ENCODE measurements around the gene SPOCK2. TPM values are rescaled to one million over a fixed set of nuclear protein-coding genes. Genes with fewer than 3 reads are reported as not detected.

The SPOCK2 gene
- total RNA-seq, 1 donor from 2014 or later = 3.2 TPM

DNA sequence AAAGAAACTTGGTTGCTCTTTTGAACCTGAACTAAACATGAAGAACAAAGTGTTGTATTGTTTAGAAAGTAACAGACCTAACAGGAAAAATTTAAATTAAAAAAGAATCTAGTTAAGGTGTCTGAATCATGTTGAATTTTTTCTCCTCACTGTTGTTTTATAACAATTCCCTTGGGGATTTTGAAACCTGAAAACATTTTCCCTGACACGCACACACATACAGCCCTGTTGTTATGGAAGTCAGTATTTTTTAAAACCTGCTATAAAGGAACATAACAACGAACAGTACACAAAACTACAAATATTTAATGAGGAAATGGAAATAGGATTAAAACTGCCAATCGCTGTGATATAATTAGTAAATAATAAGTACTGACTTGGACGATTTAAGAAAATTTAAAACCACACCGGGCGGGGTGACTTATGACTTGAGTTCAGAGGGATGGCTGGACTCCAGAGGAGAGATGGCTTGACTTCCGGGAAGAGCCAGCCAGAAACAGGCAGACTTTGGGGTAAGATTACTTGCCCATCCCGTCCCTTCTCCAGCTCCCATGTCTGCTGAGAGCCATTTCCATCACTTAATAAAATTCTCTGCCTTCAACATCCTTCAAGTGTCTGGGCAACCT, 16.2 kb upstream of the SPOCK2 start:
- H3K4me2 ChIP-seq = no peak overlapping the region
- Mint-ChIP-seq H3K4me3 (no peak overlapping the region), H3K36me3 (peaks cover 24% of the 10 kb centered on the region), H3K9me3 (no peaks in the 10 kb centered on the region), H3K27me3 (ENCODE audit: insufficient read depth, low read depth) (no peaks in the 10 kb centered on the region), H3K4me1 (peaks cover 21% of the 10 kb centered on the region), H3K27ac (peak overlapping the region; percentile 39)
- no peaks in the 10 kb centered on the region for H3K27me3 ChIP-seq
- no peaks in the 10 kb centered on the region for H3K79me2 ChIP-seq (ENCODE audit: low read depth)
- no peak overlapping the region for H3K27ac ChIP-seq
- H3K4me3 ChIP-seq = no peak overlapping the region
- H3K36me3 ChIP-seq = no peaks in the 10 kb centered on the region
- H3K9me3 ChIP-seq (ENCODE audit: low read depth) = no peaks in the 10 kb centered on the region
- DNase-seq (ENCODE audit: low spot score) = no peak
- H3K4me1 ChIP-seq = no peaks in the 10 kb centered on the region
- TF ChIP-seq, protein P1, sequence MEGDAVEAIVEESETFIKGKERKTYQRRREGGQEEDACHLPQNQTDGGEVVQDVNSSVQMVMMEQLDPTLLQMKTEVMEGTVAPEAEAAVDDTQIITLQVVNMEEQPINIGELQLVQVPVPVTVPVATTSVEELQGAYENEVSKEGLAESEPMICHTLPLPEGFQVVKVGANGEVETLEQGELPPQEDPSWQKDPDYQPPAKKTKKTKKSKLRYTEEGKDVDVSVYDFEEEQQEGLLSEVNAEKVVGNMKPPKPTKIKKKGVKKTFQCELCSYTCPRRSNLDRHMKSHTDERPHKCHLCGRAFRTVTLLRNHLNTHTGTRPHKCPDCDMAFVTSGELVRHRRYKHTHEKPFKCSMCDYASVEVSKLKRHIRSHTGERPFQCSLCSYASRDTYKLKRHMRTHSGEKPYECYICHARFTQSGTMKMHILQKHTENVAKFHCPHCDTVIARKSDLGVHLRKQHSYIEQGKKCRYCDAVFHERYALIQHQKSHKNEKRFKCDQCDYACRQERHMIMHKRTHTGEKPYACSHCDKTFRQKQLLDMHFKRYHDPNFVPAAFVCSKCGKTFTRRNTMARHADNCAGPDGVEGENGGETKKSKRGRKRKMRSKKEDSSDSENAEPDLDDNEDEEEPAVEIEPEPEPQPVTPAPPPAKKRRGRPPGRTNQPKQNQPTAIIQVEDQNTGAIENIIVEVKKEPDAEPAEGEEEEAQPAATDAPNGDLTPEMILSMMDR (IDR thresholded peaks at IDR 0.05) = no peak
- TF ChIP-seq EZH2 (IDR thresholded peaks at IDR 0.05) (no peak), EZH2phosphoT487 (IDR thresholded peaks at IDR 0.05) (no peak)
- peaks cover 4% of the 10 kb centered on the region for H3F3A ChIP-seq (ENCODE audit: low read depth)
- no peak overlapping the region for H3K9ac ChIP-seq
- no peak overlapping the region for H2AFZ ChIP-seq (replicated peaks)
- no peaks in the 10 kb centered on the region for H4K20me1 ChIP-seq (ENCODE audit: low read depth)

DNA sequence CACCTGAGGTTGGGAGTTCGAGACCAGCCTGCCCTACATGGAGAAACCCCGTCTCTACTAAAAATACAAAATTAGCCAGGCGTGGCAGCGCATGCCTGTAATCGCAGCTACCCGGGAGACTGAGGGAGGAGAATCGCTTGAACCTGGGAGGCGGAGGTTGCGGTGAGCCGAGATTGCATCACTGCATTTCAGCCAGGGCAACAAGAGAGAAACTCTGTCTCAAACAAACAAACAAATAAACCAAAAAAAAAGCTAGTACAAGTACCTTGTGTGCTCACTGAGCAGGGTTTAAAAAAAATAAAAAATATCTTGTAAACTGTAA, 11.2 kb upstream of the SPOCK2 start:
- H3K27ac ChIP-seq = no peak overlapping the region
- H3K4me3 ChIP-seq = no peak overlapping the region
- H3K9ac ChIP-seq = no peak overlapping the region
- H3K36me3 Mint-ChIP-seq = peaks cover 37% of the 10 kb centered on the region
- no peaks in the 10 kb centered on the region for H3K79me2 ChIP-seq (ENCODE audit: low read depth)
- no peaks in the 10 kb centered on the region for H3K9me3 Mint-ChIP-seq
- no peaks in the 10 kb centered on the region for H3K4me1 ChIP-seq
- no peaks in the 10 kb centered on the region for H3K27me3 ChIP-seq
- no peak for DNase-seq (ENCODE audit: low spot score)
- H3K9me3 ChIP-seq (ENCODE audit: low read depth) = no peaks in the 10 kb centered on the region
- H3K4me2 ChIP-seq = no peak overlapping the region
- H3F3A ChIP-seq (ENCODE audit: low read depth) = no peaks in the 10 kb centered on the region
- H4K20me1 ChIP-seq (ENCODE audit: low read depth) = no peaks in the 10 kb centered on the region
- no peak for TF ChIP-seq EZH2 (IDR thresholded peaks at IDR 0.05)
- TF ChIP-seq EZH2phosphoT487 (IDR thresholded peaks at IDR 0.05) = no peak
- TF ChIP-seq, protein P1 (IDR thresholded peaks at IDR 0.05) = no peak
- H3K36me3 ChIP-seq = no peaks in the 10 kb centered on the region
- no peaks in the 10 kb centered on the region for H3K27me3 Mint-ChIP-seq (ENCODE audit: insufficient read depth, low read depth)
- H3K4me1 Mint-ChIP-seq = peaks cover 29% of the 10 kb centered on the region
- no peak overlapping the region for H2AFZ ChIP-seq (replicated peaks)
- no peak overlapping the region for H3K27ac Mint-ChIP-seq
- H3K4me3 Mint-ChIP-seq = no peak overlapping the region

DNA sequence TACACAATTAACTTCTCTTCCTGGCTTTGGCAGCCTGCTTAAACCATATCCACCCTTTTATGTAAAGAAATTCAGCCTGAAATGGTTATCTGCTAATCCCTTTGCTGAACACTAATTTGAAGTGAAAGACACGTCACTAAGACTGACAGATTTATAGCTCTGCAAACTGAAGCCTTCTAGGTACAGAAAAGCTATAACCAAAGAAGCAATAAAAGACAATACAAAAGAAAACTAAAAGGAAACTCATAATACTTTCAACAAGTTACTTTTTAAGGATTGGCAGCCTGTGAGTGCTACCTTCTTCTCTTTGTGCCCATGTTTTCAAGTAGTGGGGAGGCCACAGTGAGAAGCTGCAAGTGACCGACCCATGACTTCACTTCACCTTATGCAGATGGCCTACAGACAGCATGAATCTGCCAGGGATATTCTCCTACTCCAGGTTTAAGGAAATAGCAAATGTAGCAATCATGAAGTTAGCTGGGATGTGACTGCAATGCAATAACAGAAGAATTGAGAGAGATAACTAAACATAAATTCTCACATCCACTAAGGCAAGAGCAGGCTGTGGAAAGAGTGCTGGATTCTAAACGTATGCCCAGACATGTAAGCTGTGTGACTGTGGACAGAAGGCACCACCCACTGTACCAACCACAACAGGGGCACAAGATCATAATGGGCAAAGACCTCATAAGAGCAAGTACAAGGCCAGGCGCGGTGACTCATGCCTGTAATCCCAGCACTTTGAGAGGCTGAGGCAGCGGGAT, 10.7 kb upstream of the SPOCK2 start:
- Mint-ChIP-seq H3K36me3 (peaks cover 38% of the 10 kb centered on the region), H3K27me3 (ENCODE audit: insufficient read depth, low read depth) (no peaks in the 10 kb centered on the region), H3K4me3 (no peak overlapping the region), H3K4me1 (peaks cover 25% of the 10 kb centered on the region), H3K9me3 (no peaks in the 10 kb centered on the region), H3K27ac (no peak overlapping the region)
- H3K9ac ChIP-seq = no peak overlapping the region
- DNase-seq (ENCODE audit: low spot score) = no peak
- TF ChIP-seq, protein P1 (IDR thresholded peaks at IDR 0.05) = no peak
- no peak for TF ChIP-seq EZH2 (IDR thresholded peaks at IDR 0.05)
- H3K79me2 ChIP-seq (ENCODE audit: low read depth) = no peaks in the 10 kb centered on the region
- H3F3A ChIP-seq (ENCODE audit: low read depth) = no peaks in the 10 kb centered on the region
- no peak overlapping the region for H3K4me3 ChIP-seq
- no peaks in the 10 kb centered on the region for H4K20me1 ChIP-seq (ENCODE audit: low read depth)
- H3K9me3 ChIP-seq (ENCODE audit: low read depth) = no peaks in the 10 kb centered on the region
- H3K27ac ChIP-seq = no peak overlapping the region
- no peaks in the 10 kb centered on the region for H3K27me3 ChIP-seq
- no peaks in the 10 kb centered on the region for H3K36me3 ChIP-seq
- H2AFZ ChIP-seq (replicated peaks) = no peak overlapping the region
- H3K4me1 ChIP-seq = no peaks in the 10 kb centered on the region
- H3K4me2 ChIP-seq = no peak overlapping the region

Measured in neural progenitor cell (in vitro differentiated cells).